ENCODE data around the gene ST3GAL6. TPM values are rescaled to one million over a fixed set of nuclear protein-coding genes. Genes with fewer than 3 reads are reported as not detected.
A peak's percentile ranks its signal among the peaks of the same experiment; 100 is the strongest.

Gene ST3GAL6
- total and polyA plus RNA-seq, 2 of the 4 experiments (the other 2 are of a cell fraction): 0.36 to 0.99 TPM

GRCh38 chr3:98777801-98778220, 14.7 kb downstream of the ST3GAL6 start:
- no peak overlapping the region for H2BK15ac ChIP-seq (ENCODE audit: low read depth, low read length)
- no peak overlapping the region for H2AFZ ChIP-seq (replicated peaks; ENCODE audit: low read length, poor library complexity)
- no peak overlapping the region for H3K4me3 ChIP-seq (ENCODE audit: insufficient read depth, low read depth, low read length)
- no peak overlapping the region for H3K14ac ChIP-seq (replicated peaks; ENCODE audit: low read depth, low read length)
- no peaks in the 10 kb centered on the region for H3K36me3 ChIP-seq (ENCODE audit: control insufficient read depth, insufficient read depth, low read length)
- H3K27ac ChIP-seq (ENCODE audit: insufficient read depth, low read length): no peak overlapping the region
- POLR2A ChIA-PET (ENCODE audit: unreplicated experiment): interaction anchor here (0.8 kb wide), 1 partner anchor 16 kb away, joined by 3 read pairs; no protein-coding TSS in a partner anchor
- H4K20me1 ChIP-seq (ENCODE audit: insufficient read depth, low read length): peaks cover 7% of the 10 kb centered on the region; the same call in 1 of the 2 replicates
- H3K27me3 ChIP-seq (ENCODE audit: control insufficient read depth, insufficient read depth, low read length): no peaks in the 10 kb centered on the region
- intact Hi-C loops (cut with micrococcal nuclease): no loop called here
- CTCF ChIA-PET: interaction anchor here (0.6 to 1.5 kb wide), 2 partner anchors 128 to 238 kb away, joined by 3 to 5 read pairs; no protein-coding TSS in a partner anchor
- no peak overlapping the region for H3K9ac ChIP-seq (ENCODE audit: low read depth, low read length)
- no peak overlapping the region for H4K91ac ChIP-seq (ENCODE audit: insufficient read depth, low read depth, low read length)
- H2AK9ac ChIP-seq (replicated peaks; ENCODE audit: low read depth, low read length, poor library complexity): no peak overlapping the region
- ATAC-seq (ENCODE audit: low read depth): peak; percentile 38
- H4K5ac ChIP-seq (ENCODE audit: low read depth, low read length): no peak overlapping the region
- no peak overlapping the region for H3K4me2 ChIP-seq (ENCODE audit: low read depth, low read length)
- no peaks in the 10 kb centered on the region for H3K9me3 ChIP-seq (ENCODE audit: control insufficient read depth, insufficient read depth, low read length)
- dilution Hi-C loops (cut with HindIII; ENCODE audit: low sequenced_read_pairs, unreplicated experiment): no loop called here
- in situ Hi-C loops (cut with MboI; ENCODE audit: low sequenced_read_pairs): no loop called here
- no TSS peak for BruUV-seq (replicated peaks)
- no peaks in the 10 kb centered on the region for H3K79me1 ChIP-seq (ENCODE audit: low read depth in 1 of 2, low read length in 2 of 2)
- peaks cover 7% of the 10 kb centered on the region for H3K4me1 ChIP-seq (ENCODE audit: control insufficient read depth, insufficient read depth, low read length)
- peak; percentile 80 for DNase-seq
- no peak overlapping the region for H2BK20ac ChIP-seq (ENCODE audit: low read depth, low read length)
- peak overlapping the region; percentile 13; the same call in 1 of the 2 replicates for H2AK5ac ChIP-seq (ENCODE audit: low read depth, low read length)
- no peak overlapping the region for H3K4ac ChIP-seq (ENCODE audit: low read depth, low read length)
- H3K9me1 ChIP-seq (ENCODE audit: insufficient read depth, low read length): peaks cover 14% of the 10 kb centered on the region
- no peak overlapping the region for H4K8ac ChIP-seq (ENCODE audit: low read depth in 2 of 2, low read length in 2 of 2)
- H3K18ac ChIP-seq (ENCODE audit: low read depth, low read length): no peak overlapping the region
- H2BK120ac ChIP-seq (ENCODE audit: low read depth, low read length): no peak overlapping the region
- H2BK5ac ChIP-seq (ENCODE audit: low read depth, low read length, poor library complexity, severe bottlenecking): no peak overlapping the region
- no peak overlapping the region for H3K23ac ChIP-seq (ENCODE audit: low read depth, low read length)
- no peak overlapping the region for H3K56ac ChIP-seq (ENCODE audit: extremely low read depth, insufficient read depth, low read length)
- TF ChIP-seq CEBPB (IDR thresholded peaks at IDR 0.05; ENCODE audit: low read depth, low read length) (peak; percentile 72; the same call in 1 of the 2 replicates), SMC3 (IDR thresholded peaks at IDR 0.05; ENCODE audit: low read depth, low read length) (no peak), CTCF (conservative IDR thresholded peaks at IDR 0.05; ENCODE audit: low read depth, low read length) (0 out of 2 replicates have a peak, but pooled peaks have one; percentile 15), RAD21 (IDR thresholded peaks at IDR 0.05; ENCODE audit: low read length) (no peak), POLR2A (IDR thresholded peaks at IDR 0.05; ENCODE audit: low read depth, low read length) (no peak), MAFK (IDR thresholded peaks at IDR 0.05; ENCODE audit: low read depth, low read length) (no peak)

All from IMR-90 (cell line).